Spleen (tissue), 7 donors: ENCODE results near the gene KCNF1.

Source experiments
- POLR2AphosphoS5 ChIP-seq, 3 donors: sonication (generic); formaldehyde crosslinking; IDR thresholded peaks; one replicate each; pipeline ENCODE4 v1.5.1; 2017; ENCODE audit warnings: antibody characterized with exemption in 3 of 3
- TF ChIP-seq, protein P1 (sequence below), 11 experiments: fragments of 200-600 bp in 7 of 11; fragments of 450-650 bp in 4 of 11; sonication (generic) in 4 of 11; IDR thresholded peaks in 8 of 11; conservative IDR thresholded peaks in 3 of 11; 1 replicate in 7 of 11; 2 replicates in 4 of 11; pipeline versions ENCODE4 v1.4.0 to v1.8.0; 2016 to 2021; ENCODE audit warnings: antibody characterized with exemption in 11 of 11, inconsistent platforms in 4 of 11, mild to moderate bottlenecking in 1 of 11
- donor health status: DM: no; HTN: no; CAD: no; lungs with moderate emphysema.
- donor health status: DM: no; HTN: no; CAD: no.
- donor health status: DM: no; HTN: no; CAD: no.

DNA sequence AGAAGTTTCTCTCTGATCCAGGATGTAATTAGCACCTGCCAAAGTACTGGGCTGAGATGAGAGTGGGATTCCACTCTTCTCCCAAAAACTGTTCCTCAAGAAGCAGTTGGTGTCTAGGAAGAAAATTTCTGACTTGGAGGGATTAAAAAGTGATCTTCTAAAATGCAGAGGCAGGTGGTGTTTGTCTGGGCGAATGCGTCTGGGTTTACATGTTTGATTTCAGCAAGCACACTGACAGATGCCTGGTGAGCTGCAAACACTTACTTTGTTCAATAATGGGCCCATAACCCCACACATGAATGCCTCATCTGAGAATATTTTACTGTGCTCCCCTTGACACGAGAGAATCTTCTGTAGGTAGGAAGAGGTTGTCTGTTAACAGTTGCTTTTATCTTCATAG, 24.3 kb upstream of the KCNF1 start:
- TF ChIP-seq, protein P1, sequence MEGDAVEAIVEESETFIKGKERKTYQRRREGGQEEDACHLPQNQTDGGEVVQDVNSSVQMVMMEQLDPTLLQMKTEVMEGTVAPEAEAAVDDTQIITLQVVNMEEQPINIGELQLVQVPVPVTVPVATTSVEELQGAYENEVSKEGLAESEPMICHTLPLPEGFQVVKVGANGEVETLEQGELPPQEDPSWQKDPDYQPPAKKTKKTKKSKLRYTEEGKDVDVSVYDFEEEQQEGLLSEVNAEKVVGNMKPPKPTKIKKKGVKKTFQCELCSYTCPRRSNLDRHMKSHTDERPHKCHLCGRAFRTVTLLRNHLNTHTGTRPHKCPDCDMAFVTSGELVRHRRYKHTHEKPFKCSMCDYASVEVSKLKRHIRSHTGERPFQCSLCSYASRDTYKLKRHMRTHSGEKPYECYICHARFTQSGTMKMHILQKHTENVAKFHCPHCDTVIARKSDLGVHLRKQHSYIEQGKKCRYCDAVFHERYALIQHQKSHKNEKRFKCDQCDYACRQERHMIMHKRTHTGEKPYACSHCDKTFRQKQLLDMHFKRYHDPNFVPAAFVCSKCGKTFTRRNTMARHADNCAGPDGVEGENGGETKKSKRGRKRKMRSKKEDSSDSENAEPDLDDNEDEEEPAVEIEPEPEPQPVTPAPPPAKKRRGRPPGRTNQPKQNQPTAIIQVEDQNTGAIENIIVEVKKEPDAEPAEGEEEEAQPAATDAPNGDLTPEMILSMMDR (IDR thresholded peaks at IDR 0.05 in 8 of 11, conservative IDR thresholded peaks at IDR 0.05 in 3 of 11), result no peak
- no peak for TF ChIP-seq POLR2AphosphoS5 (IDR thresholded peaks at IDR 0.05)
